CD4-positive, alpha-beta T cell (primary cell): Measurements from ENCODE around the gene S100A2. TPM values are rescaled to one million over a fixed set of nuclear protein-coding genes. Genes with fewer than 3 reads are reported as not detected.
"Not testable (repeated sequence)": the region's sequence is repeated elsewhere in the genome, so short reads cannot be mapped to it uniquely, and the experiment has no call there.

Source experiments
- ATAC-seq: fragments of 200-7000 bp; cut with Tn5 transposase; one replicate; pipeline ENCODE4 v1.10.0; 2022; ENCODE audit warnings: mild to moderate bottlenecking; ENCODE audit not compliant: poor library complexity
- CTCF ChIA-PET: fragments of 350-600 bp; sonication (Branson Sonifier 250); formaldehyde crosslinking; loops from one replicate; lab custom pipeline; 2021; ENCODE audit warnings: antibody characterized with exemption, inconsistent platforms; lab: Charles Lee
- POLR2A ChIA-PET: fragments of 350-600 bp; sonication (Branson Sonifier 250); formaldehyde crosslinking; loops from one replicate; lab custom pipeline; 2021; ENCODE audit warnings: antibody characterized with exemption, inconsistent platforms; lab: Charles Lee
- DNase-seq, 14 experiments: peaks; one replicate each; pipeline ENCODE4 v3.0.0-alpha.2; 2013 to 2020; ENCODE audit warnings: mixed read lengths in 2 of 14
- H3K27ac ChIP-seq, 2 donors: one replicate each; pipeline versions ENCODE4 v1.5.1 to v1.7.0; 2013; ENCODE audit warnings: low read length in 2 of 2, low read depth in 1 of 2, mild to moderate bottlenecking in 1 of 2
- H3K27me3 ChIP-seq, 2 experiments: 1 replicate in 1 of 2; 2 replicates in 1 of 2; pipeline versions ENCODE4 v1.6.1 to v1.7.0; 2013; ENCODE audit warnings: low read length in 2 of 2, control low read depth in 1 of 2, mild to moderate bottlenecking in 1 of 2, moderate library complexity in 1 of 2; ENCODE audit not compliant: insufficient read depth in 2 of 2, control insufficient read depth in 1 of 2
- H3K36me3 ChIP-seq: one replicate; pipeline ENCODE4 v1.6.1; 2013; ENCODE audit warnings: low read length, control low read depth; ENCODE audit not compliant: insufficient read depth
- H3K4me1 ChIP-seq: one replicate; pipeline ENCODE4 v1.6.1; 2013; ENCODE audit warnings: low read length, control low read depth; ENCODE audit not compliant: insufficient read depth
- H3K4me3 ChIP-seq: one replicate; pipeline ENCODE4 v1.5.1; 2013; ENCODE audit warnings: mild to moderate bottlenecking, low read length, moderate library complexity
- H3K9me3 ChIP-seq, 2 experiments: 1 replicate in 1 of 2; 2 replicates in 1 of 2; pipeline versions ENCODE4 v1.6.1 to v1.7.0; 2013; ENCODE audit warnings: low read length in 2 of 2, mild to moderate bottlenecking in 2 of 2, control low read depth in 1 of 2, moderate library complexity in 1 of 2; ENCODE audit not compliant: control insufficient read depth in 1 of 2, insufficient read depth in 1 of 2
- H3K27ac Mint-ChIP-seq: one replicate; pipeline ENCODE4 v1.8.0; 2020; ENCODE audit warnings: mixed read lengths
- H3K27me3 Mint-ChIP-seq: one replicate; pipeline ENCODE4 v1.8.0; 2021; ENCODE audit warnings: mixed read lengths
- H3K36me3 Mint-ChIP-seq: one replicate; pipeline ENCODE4 v1.8.0; 2021; ENCODE audit warnings: low read depth, mixed read lengths
- H3K4me1 Mint-ChIP-seq: one replicate; pipeline ENCODE4 v1.8.0; 2021; ENCODE audit warnings: low read depth, mixed read lengths
- H3K4me3 Mint-ChIP-seq: one replicate; pipeline ENCODE4 v1.8.0; 2020; ENCODE audit warnings: mild to moderate bottlenecking, mixed read lengths
- H3K9me3 Mint-ChIP-seq: one replicate; pipeline ENCODE4 v1.8.0; 2020; ENCODE audit warnings: mixed read lengths
- CTCF ChIP-seq: fragments of 200-600 bp; IDR thresholded peaks from one replicate; pipeline ENCODE4 v1.8.0; 2022; ENCODE audit warnings: antibody characterized with exemption, mild to moderate bottlenecking
- intact Hi-C, 2 experiments: fragments of 100-400 bp; cut with DNase I in 1 of 2; cut with micrococcal nuclease in 1 of 2; formaldehyde crosslinking; loops; one replicate each; pipeline versions ENCODE4 v1.15.1 to v1.9.0; 2023 to 2025; cut with DNase I, micrococcal nuclease
- total RNA-seq, 174 experiments: library from RNA in 2 of 174; stranded (reverse) in 2 of 174; gene quantifications; one replicate each; pipeline ENCODE4 v1.2.3 and lab custom pipeline; 2021 to 2026

Gene S100A2
- total RNA-seq, 2 experiments from 2014 or later, result not detected

GRCh38 chr1:153563991-153564390 is 1.7 kb downstream of the S100A2 start:
- Mint-ChIP-seq H3K4me3 (no peak overlapping the region), H3K4me1 (peaks cover 32% of the 10 kb centered on the region), H3K9me3 (no peaks in the 10 kb centered on the region), H3K27me3 (no peaks in the 10 kb centered on the region), H3K27ac (no peak overlapping the region), H3K36me3 (no peaks in the 10 kb centered on the region)
- H3K4me3 ChIP-seq, result no peak overlapping the region
- ChIA-PET CTCF (interaction anchor here (1.5 kb wide), 1 partner anchor 31 kb away, joined by 8 read pairs; no protein-coding TSS in a partner anchor), POLR2A (interaction anchor here (0.8 to 1.9 kb wide), 3 partner anchors 19 to 32 kb away, joined by 3 to 7 read pairs (median 4); partner anchors contain the start of gene S100A6)
- H3K27ac ChIP-seq, result no peak overlapping the region
- intact Hi-C loops, result no loop called here
- peaks cover 38% of the 10 kb centered on the region for H3K4me1 ChIP-seq
- H3K36me3 ChIP-seq, result no peaks in the 10 kb centered on the region
- no peaks in the 10 kb centered on the region for H3K9me3 ChIP-seq
- ATAC-seq, result no peak
- no peak for DNase-seq
- H3K27me3 ChIP-seq, result no peaks in the 10 kb centered on the region
- TF ChIP-seq CTCF, result no peak

- no peaks in the 10 kb centered on the region for H3K36me3 Mint-ChIP-seq
- no peaks in the 10 kb centered on the region for H3K27me3 Mint-ChIP-seq
- TF ChIP-seq CTCF, result no peak
- no peaks in the 10 kb centered on the region for H3K27me3 ChIP-seq
- peaks cover 33% of the 10 kb centered on the region for H3K4me1 ChIP-seq
- H3K9me3 ChIP-seq, result no peaks in the 10 kb centered on the region
- intact Hi-C loops, result no loop called here
- no peak overlapping the region for H3K27ac ChIP-seq
- peaks cover 28% of the 10 kb centered on the region for H3K4me1 Mint-ChIP-seq
- ChIA-PET CTCF (interaction anchor here (1.5 kb wide), 1 partner anchor 31 kb away, joined by 8 read pairs; no protein-coding TSS in a partner anchor), POLR2A (interaction anchor here (0.8 to 1.9 kb wide), 3 partner anchors 19 to 31 kb away, joined by 3 to 7 read pairs (median 4); partner anchors contain the start of gene S100A6)
- no peak overlapping the region for H3K4me3 ChIP-seq
- H3K27ac Mint-ChIP-seq, result no peak overlapping the region
- no peak for ATAC-seq
- no peak for DNase-seq
- no peaks in the 10 kb centered on the region for H3K9me3 Mint-ChIP-seq
- no peak overlapping the region for H3K4me3 Mint-ChIP-seq
- H3K36me3 ChIP-seq, result no peaks in the 10 kb centered on the region
Observed at GRCh38 chr1:153563483-153563901, 2.2 kb downstream of the S100A2 start.

GRCh38 chr1:153562021-153562420 is 3.6 kb downstream of the S100A2 start:
- intact Hi-C loops, H3K4me3 ChIP-seq, DNase-seq, H3K9me3 Mint-ChIP-seq, ATAC-seq, H3K27me3 ChIP-seq, H3K9me3 ChIP-seq, H3K27me3 Mint-ChIP-seq, H3K36me3 ChIP-seq, H3K4me3 Mint-ChIP-seq, CTCF ChIA-PET, H3K36me3 Mint-ChIP-seq, H3K27ac ChIP-seq, H3K27ac Mint-ChIP-seq: not testable (repeated sequence)
- POLR2A ChIA-PET, result interaction anchor here (1.0 to 1.2 kb wide), 2 partner anchors 17 to 26 kb away, joined by 3 to 4 read pairs; partner anchors contain the start of genes S100A4 and S100A6
- peaks cover 15% of the 10 kb centered on the region for H3K4me1 Mint-ChIP-seq
- H3K4me1 ChIP-seq, result peaks cover 19% of the 10 kb centered on the region
